Transverse colon (tissue), 4 donors: ENCODE measurements around the gene IMPACT. TPM values are rescaled to one million over a fixed set of nuclear protein-coding genes. Genes with fewer than 3 reads are reported as not detected.

Experiments used
- DNase-seq: peaks from one replicate; pipeline ENCODE4 v3.0.0-alpha.2; 2019
- H3K27ac ChIP-seq, 4 donors: fragments of 200-600 bp; sonication (generic); 2 replicates each; pipeline ENCODE4 v1.5.1; 2016 to 2018; ENCODE audit warnings: inconsistent platforms in 4 of 4
- H3K27me3 ChIP-seq: fragments of 200-600 bp; sonication (generic); 2 replicates; pipeline ENCODE4 v1.5.1; 2017; ENCODE audit warnings: inconsistent platforms
- H3K36me3 ChIP-seq, 4 donors: fragments of 200-600 bp; sonication (generic); 2 replicates each; pipeline ENCODE4 v1.5.1; 2017 to 2019; ENCODE audit warnings: inconsistent platforms in 4 of 4
- H3K4me1 ChIP-seq, 4 donors: fragments of 200-600 bp; sonication (generic); 2 replicates each; pipeline ENCODE4 v1.5.1; 2017 to 2020; ENCODE audit warnings: inconsistent platforms in 4 of 4
- H3K4me3 ChIP-seq, 4 donors: fragments of 200-600 bp; sonication (generic); 1 replicate in 1 of 4; 2 replicates in 3 of 4; pipeline versions ENCODE4 v1.5.1 to v1.6.1; 2017 to 2019; ENCODE audit warnings: inconsistent platforms in 4 of 4
- H3K9me3 ChIP-seq, 2 donors: fragments of 200-600 bp; sonication (generic); 2 replicates each; pipeline ENCODE4 v1.5.1; 2017 to 2019; ENCODE audit warnings: inconsistent platforms in 2 of 2
- EP300 ChIP-seq: sonication (generic); formaldehyde crosslinking; IDR thresholded peaks from one replicate; pipeline ENCODE4 v1.6.1; 2017; ENCODE audit warnings: antibody characterized with exemption, low read depth
- POLR2A ChIP-seq: fragments of 450-650 bp; IDR thresholded peaks from one replicate; pipeline ENCODE4 v1.6.1; 2016; ENCODE audit warnings: antibody characterized with exemption, mild to moderate bottlenecking, moderate library complexity
- POLR2AphosphoS5 ChIP-seq, 3 donors: sonication (generic); formaldehyde crosslinking; IDR thresholded peaks; one replicate each; pipeline ENCODE4 v1.6.1; 2016; ENCODE audit warnings: antibody characterized with exemption in 3 of 3
- WGBS, 2 donors: methylation state at CpG; one replicate each; pipeline ENCODE4 v1.1.5; 2018; ENCODE audit warnings: low coverage in 1 of 2; 5-methylcytosine and 5-hydroxymethylcytosine counted together
- in situ Hi-C, 4 donors: fragments of 200-750 bp; cut with MboI; loops; one replicate each; pipeline versions ENCODE4 v1.15.0 to v1.15.1; 2017; ENCODE audit warnings: low sequenced_read_pairs in 3 of 4, low pct_ligation_motif_present in 1 of 4, low pct_unique_long_range_greater_than_20kb in 1 of 4
- intact Hi-C: fragments of 100-400 bp; cut with DNase I; formaldehyde crosslinking; loops from one replicate; pipeline ENCODE4 v1.15.1; 2023; ENCODE audit warnings: low total_unique reads
- total RNA-seq, 4 donors: library from RNA; depleted of rRNA; stranded (reverse); fragments of >200 nt; gene quantifications; one replicate each; pipeline ENCODE4 v1.1.0, GENCODE V29; 2016
- TF ChIP-seq, protein P1 (sequence below), 5 experiments: fragments of 200-600 bp in 3 of 5; fragments of 450-650 bp in 2 of 5; sonication (generic) in 3 of 5; IDR thresholded peaks; 1 replicate in 2 of 5; 2 replicates in 3 of 5; pipeline ENCODE4 v1.5.1; 2016 to 2017; ENCODE audit warnings: antibody characterized with exemption in 5 of 5, inconsistent platforms in 3 of 5, mild to moderate bottlenecking in 2 of 5, moderate library complexity in 1 of 5

The IMPACT gene
- total RNA-seq, 4 donors from 2014 or later: 12.4 to 18.0 (median 16.5) TPM

- DNase-seq: no peak
- TF ChIP-seq POLR2AphosphoS5 (IDR thresholded peaks at IDR 0.05): no peak
- no peak for TF ChIP-seq EP300
- no peak for TF ChIP-seq POLR2A
- TF ChIP-seq, protein P1, sequence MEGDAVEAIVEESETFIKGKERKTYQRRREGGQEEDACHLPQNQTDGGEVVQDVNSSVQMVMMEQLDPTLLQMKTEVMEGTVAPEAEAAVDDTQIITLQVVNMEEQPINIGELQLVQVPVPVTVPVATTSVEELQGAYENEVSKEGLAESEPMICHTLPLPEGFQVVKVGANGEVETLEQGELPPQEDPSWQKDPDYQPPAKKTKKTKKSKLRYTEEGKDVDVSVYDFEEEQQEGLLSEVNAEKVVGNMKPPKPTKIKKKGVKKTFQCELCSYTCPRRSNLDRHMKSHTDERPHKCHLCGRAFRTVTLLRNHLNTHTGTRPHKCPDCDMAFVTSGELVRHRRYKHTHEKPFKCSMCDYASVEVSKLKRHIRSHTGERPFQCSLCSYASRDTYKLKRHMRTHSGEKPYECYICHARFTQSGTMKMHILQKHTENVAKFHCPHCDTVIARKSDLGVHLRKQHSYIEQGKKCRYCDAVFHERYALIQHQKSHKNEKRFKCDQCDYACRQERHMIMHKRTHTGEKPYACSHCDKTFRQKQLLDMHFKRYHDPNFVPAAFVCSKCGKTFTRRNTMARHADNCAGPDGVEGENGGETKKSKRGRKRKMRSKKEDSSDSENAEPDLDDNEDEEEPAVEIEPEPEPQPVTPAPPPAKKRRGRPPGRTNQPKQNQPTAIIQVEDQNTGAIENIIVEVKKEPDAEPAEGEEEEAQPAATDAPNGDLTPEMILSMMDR (IDR thresholded peaks at IDR 0.05): no peak
- no peaks in the 10 kb centered on the region for H3K27me3 ChIP-seq
- in situ Hi-C loops: loop anchor here in 1 of 4 donors (25.0 kb wide), 1 partner anchor 96 kb away; no protein-coding TSS in a partner anchor
- intact Hi-C loops: no loop called here
- H3K9me3 ChIP-seq: no peaks in the 10 kb centered on the region
- H3K36me3 ChIP-seq: no peaks in the 10 kb centered on the region
- no peaks in the 10 kb centered on the region for H3K4me1 ChIP-seq
- no peak overlapping the region for H3K4me3 ChIP-seq
- no peak overlapping the region for H3K27ac ChIP-seq
- 60 to 77% methylated on average over 2 of the region's 2 CpGs for WGBS, 2 donors
These were observed 40.3 kb downstream of the IMPACT start for GRCh38 chr18:24466771-24467170.

GRCh38 chr18:24470022-24470618, 43.6 kb downstream of the IMPACT start:
- Histone ChIP-seq H3K27ac (no peak overlapping the region), H3K9me3 (no peaks in the 10 kb centered on the region), H3K4me1 (no peaks in the 10 kb centered on the region), H3K4me3 (no peak overlapping the region), H3K36me3 (no peaks in the 10 kb centered on the region), H3K27me3 (no peaks in the 10 kb centered on the region)
- in situ Hi-C loops: loop anchor here in 1 of 4 donors (25.0 kb wide), 1 partner anchor 92 kb away; no protein-coding TSS in a partner anchor
- no peak for DNase-seq
- intact Hi-C loops: no loop called here
- WGBS, 2 donors: 80 to 92% methylated on average over 2 to 3 of the region's 3 CpGs
- TF ChIP-seq POLR2AphosphoS5 (IDR thresholded peaks at IDR 0.05) (no peak), POLR2A (no peak), EP300 (no peak)
- TF ChIP-seq, protein P1 (IDR thresholded peaks at IDR 0.05): no peak

- H3K27me3 ChIP-seq: no peaks in the 10 kb centered on the region
- no peak overlapping the region for H3K4me3 ChIP-seq
- DNase-seq: no peak
- H3K4me1 ChIP-seq: no peaks in the 10 kb centered on the region
- TF ChIP-seq POLR2AphosphoS5 (IDR thresholded peaks at IDR 0.05) (no peak), POLR2A (no peak), EP300 (no peak)
- TF ChIP-seq, protein P1 (IDR thresholded peaks at IDR 0.05): no peak
- 69 to 92% methylated on average over 4 to 7 of the region's 7 CpGs for WGBS, 2 donors
- H3K9me3 ChIP-seq: no peaks in the 10 kb centered on the region
- intact Hi-C loops (no loop called here), in situ Hi-C loops (loop anchor here in 1 of 4 donors (25.0 kb wide), 1 partner anchor 91 kb away; no protein-coding TSS in a partner anchor)
- H3K36me3 ChIP-seq: no peaks in the 10 kb centered on the region
- H3K27ac ChIP-seq: no peak overlapping the region
These were observed 44.3 kb downstream of the IMPACT start for GRCh38 chr18:24470805-24471204.

DNA sequence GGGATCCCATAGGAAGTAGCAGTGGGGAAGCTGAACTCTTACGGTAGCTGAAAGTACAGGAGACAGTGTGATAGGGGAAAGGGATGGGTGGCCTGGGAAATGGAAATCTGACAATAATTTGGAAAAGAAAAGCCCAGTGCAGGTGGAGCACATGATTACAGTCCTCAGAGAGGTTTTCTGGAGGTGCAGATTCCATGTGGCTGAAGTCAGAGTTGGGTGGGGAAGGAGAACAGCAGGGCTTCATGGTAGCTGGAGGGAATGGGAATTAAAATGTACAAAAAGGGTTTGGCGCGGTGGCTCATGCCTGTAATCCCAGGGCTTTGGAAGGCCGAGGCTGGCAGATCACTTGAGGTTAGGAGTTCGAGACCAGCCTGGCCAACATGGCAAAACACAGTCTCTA, 46.1 kb downstream of the IMPACT start:
- H3K4me3 ChIP-seq: no peak overlapping the region
- no peaks in the 10 kb centered on the region for H3K27me3 ChIP-seq
- H3K9me3 ChIP-seq: no peaks in the 10 kb centered on the region
- intact Hi-C loops: no loop called here
- H3K36me3 ChIP-seq: no peaks in the 10 kb centered on the region
- TF ChIP-seq, protein P1 (IDR thresholded peaks at IDR 0.05): no peak
- TF ChIP-seq POLR2A (no peak), POLR2AphosphoS5 (IDR thresholded peaks at IDR 0.05) (no peak), EP300 (no peak)
- WGBS, 2 donors: 89 to 95% methylated on average over 5 of the region's 5 CpGs
- in situ Hi-C loops: loop anchor here in 1 of 4 donors (25.0 kb wide), 1 partner anchor 90 kb away; no protein-coding TSS in a partner anchor
- no peaks in the 10 kb centered on the region for H3K4me1 ChIP-seq
- H3K27ac ChIP-seq: no peak overlapping the region
- no peak for DNase-seq
